GM12878 (cell line): ENCODE measurements around the gene RENBP. TPM values are rescaled to one million over a fixed set of nuclear protein-coding genes. Genes with fewer than 3 reads are reported as not detected.

Source experiments
- ATAC-seq: fragments of 200-7000 bp; cut with Tn5 transposase; 3 replicates; pipeline ENCODE4 v1.9.1; 2020; ENCODE audit warnings: mild to moderate bottlenecking, moderate library complexity
- BruUV-seq: library from RNA; stranded (reverse); fragments of 400-500 nt; replicated peaks from 2 replicates; lab custom pipeline; 2021; lab: Mats Ljungman, UMichigan
- CTCF ChIA-PET: fragments of 300-600 bp; sonication (Branson Sonifier 250); formaldehyde crosslinking; extraction: SDS; loops from one replicate; lab custom pipeline; 2021; ENCODE audit warnings: inconsistent platforms; lab: Yijun Ruan, JAX
- POLR2A ChIA-PET: fragments of 350-600 bp; formaldehyde crosslinking; extraction: SDS; loops from one replicate; lab custom pipeline; 2021; ENCODE audit warnings: inconsistent platforms; lab: Charles Lee
- RAD21 ChIA-PET: fragments of 300-600 bp; sonication (Branson Sonifier 250); formaldehyde crosslinking; loops from one replicate; lab custom pipeline; 2023; ENCODE audit warnings: antibody characterized with exemption; ENCODE audit not compliant: unreplicated experiment; lab: Charles Lee
- SMC1A ChIA-PET: fragments of 300-600 bp; sonication (Branson Sonifier 250); formaldehyde crosslinking; loops from one replicate; lab custom pipeline; 2023; ENCODE audit not compliant: unreplicated experiment, uncharacterized antibody; lab: Charles Lee
- DNase-seq: peaks from one replicate; pipeline ENCODE4 v3.0.0-alpha.2; 2011; ENCODE audit warnings: low read depth, low spot score
- FAIRE-seq: peaks from 3 replicates; lab custom pipeline; 2011; peaks lifted over from hg19 to GRCh38; lab: Jason Lieb, UNC
- H2AFZ ChIP-seq: 2 replicates; pipeline ENCODE4 v1.6.0; 2011; ENCODE audit warnings: low read depth, low read length, control low read depth; ENCODE audit not compliant: control insufficient read depth
- H3K27ac ChIP-seq: 2 replicates; pipeline ENCODE4 v1.5.1; 2011; ENCODE audit warnings: control low read depth; ENCODE audit not compliant: control insufficient read depth, insufficient read depth
- H3K27me3 ChIP-seq, 2 experiments: replicated peaks in 1 of 2; 2 replicates each; pipeline versions ENCODE4 v1.6.0 to v1.6.1; 2011; ENCODE audit warnings: low read length in 1 of 2; ENCODE audit not compliant: control insufficient read depth in 2 of 2, insufficient read depth in 2 of 2
- H3K36me3 ChIP-seq, 2 experiments: 2 replicates each; pipeline ENCODE4 v1.5.1; 2011; ENCODE audit warnings: low read length in 1 of 2; ENCODE audit not compliant: control insufficient read depth in 2 of 2, insufficient read depth in 2 of 2
- H3K4me1 ChIP-seq: 2 replicates; pipeline ENCODE4 v1.6.1; 2011; ENCODE audit warnings: mild to moderate bottlenecking, low read length, moderate library complexity, mixed read lengths; ENCODE audit not compliant: control insufficient read depth, insufficient read depth
- H3K4me2 ChIP-seq: 2 replicates; pipeline ENCODE4 v1.6.0; 2011; ENCODE audit warnings: control low read depth; ENCODE audit not compliant: control insufficient read depth, insufficient read depth
- H3K4me3 ChIP-seq: fragments of 200-600 bp; sonication (generic); 2 replicates; pipeline ENCODE4 v1.5.1; 2016
- H3K79me2 ChIP-seq: 2 replicates; pipeline ENCODE4 v1.6.0; 2011; ENCODE audit warnings: low read length; ENCODE audit not compliant: control insufficient read depth, insufficient read depth
- H3K9ac ChIP-seq: 2 replicates; pipeline ENCODE4 v1.8.0; 2011; ENCODE audit warnings: low read length, control low read depth, mixed read lengths; ENCODE audit not compliant: control insufficient read depth, insufficient read depth
- H3K9me3 ChIP-seq: replicated peaks from 3 replicates; pipeline ENCODE4 v1.5.1; 2011; ENCODE audit warnings: mild to moderate bottlenecking, low read length; ENCODE audit not compliant: control insufficient read depth, insufficient read depth
- H4K20me1 ChIP-seq: 2 replicates; pipeline ENCODE4 v1.6.0; 2011; ENCODE audit not compliant: control insufficient read depth, insufficient read depth
- CHD1 ChIP-seq: IDR thresholded peaks from 2 replicates; pipeline ENCODE4 v1.6.1; 2012; ENCODE audit warnings: low read depth, low read length, improper control_type of control experiment
- CHD4 ChIP-seq: fragments of 200-600 bp; sonication (generic); IDR thresholded peaks from 2 replicates; pipeline ENCODE4 v1.6.1; 2016; ENCODE audit warnings: mild to moderate bottlenecking
- EGR1 ChIP-seq, 2 experiments: IDR thresholded peaks; 1 replicate in 1 of 2; 2 replicates in 1 of 2; pipeline ENCODE4 v1.6.1; 2011 to 2012; ENCODE audit warnings: low read depth in 2 of 2, low read length in 2 of 2, borderline replicate concordance in 1 of 2, mild to moderate bottlenecking in 1 of 2, moderate library complexity in 1 of 2
- ELK1 ChIP-seq: IDR thresholded peaks from 2 replicates; pipeline ENCODE4 v1.6.1; 2012; ENCODE audit warnings: low read depth, low read length, improper control_type of control experiment
- ESRRA ChIP-seq: IDR thresholded peaks from 2 replicates; pipeline ENCODE4 v1.6.1; 2012; ENCODE audit warnings: mild to moderate bottlenecking, low read length, improper control_type of control experiment
- IRF3 ChIP-seq: fragments of 450-650 bp; IDR thresholded peaks from 2 replicates; pipeline ENCODE4 v1.6.1; 2014; ENCODE audit warnings: mild to moderate bottlenecking
- IRF5 ChIP-seq: fragments of 450-650 bp; IDR thresholded peaks from 2 replicates; pipeline ENCODE4 v1.6.1; 2017; ENCODE audit warnings: borderline replicate concordance
- PBX3 ChIP-seq: IDR thresholded peaks from 2 replicates; pipeline ENCODE4 v1.6.1; 2011; ENCODE audit warnings: mild to moderate bottlenecking, low read depth, low read length, moderate library complexity; ENCODE audit not compliant: insufficient replicate concordance
- SUZ12 ChIP-seq: fragments of 200-600 bp; sonication (generic); IDR thresholded peaks from one replicate; pipeline ENCODE4 v1.6.1; 2018; ENCODE audit warnings: antibody characterized with exemption, mild to moderate bottlenecking; ENCODE audit not compliant: unreplicated experiment
- TAF1 ChIP-seq: IDR thresholded peaks from 2 replicates; pipeline ENCODE4 v1.6.1; 2011; ENCODE audit warnings: mild to moderate bottlenecking, low read depth, low read length, borderline replicate concordance
- ZNF592 ChIP-seq: fragments of 450-650 bp; IDR thresholded peaks from 2 replicates; pipeline ENCODE4 v1.6.1; 2017; ENCODE audit warnings: mild to moderate bottlenecking, moderate library complexity
- whole genome bisulfite sequencing: methylation state at CpG from one replicate; pipeline ENCODE4 v1.1.6; 2016; ENCODE audit warnings: low lambda C conversion rate; ENCODE audit not compliant: insufficient replicate concordance, insufficient coverage; ENCODE audit errors: missing lambda C conversion rate; 5-methylcytosine and 5-hydroxymethylcytosine counted together
- in situ Hi-C: fragments of 300-500 bp; cut with MboI; formaldehyde crosslinking; loops from 9 replicates; pipeline ENCODE4 v1.14.3; 2018; ENCODE audit warnings: mixed read lengths
- intact Hi-C: fragments of 100-400 bp; cut with micrococcal nuclease; formaldehyde crosslinking; loops from one replicate; pipeline ENCODE4 v1.14.2; 2022; ENCODE audit not compliant: unreplicated experiment
- polyA plus RNA-seq, 11 experiments: library from polyadenylated mRNA; depleted of rRNA in 4 of 11; unstranded in 6 of 11; stranded (reverse) in 5 of 11; fragments of >200 nt; fragmentation: Nextera tagmentation in 4 of 11; fragmentation: Illumina TruSeq in 1 of 11; extraction: Ambion mirVana in 4 of 11; extraction: Trizol in 1 of 11; gene quantifications; 1 replicate in 1 of 11; 2 replicates in 10 of 11; pipeline versions ENCODE4 v1.2.1 to v1.2.3, GENCODE V29; 2011 to 2016; ENCODE audit warnings: inconsistent platforms in 2 of 11, missing spikeins in 2 of 11, low read depth in 1 of 11
- total RNA-seq, 4 experiments: library from RNA; depleted of rRNA in 3 of 4; stranded (reverse); fragments of >200 nt in 3 of 4; fragmentation: Illumina TruSeq in 1 of 4; extraction: Trizol in 1 of 4; gene quantifications; 2 replicates each; pipeline versions ENCODE4 v1.2.1 to v1.2.3, GENCODE V29; 2013 to 2021

RENBP gene
- total and polyA plus RNA-seq, 10 of the 15 experiments (the other 5 are each of a cell fraction or from before 2014, with no cell fraction given), result 0.36 to 4.9 (median 1.8) TPM; not detected in 3

GRCh38 chrX:153932220-153932915 lies 12.1 kb downstream of the RENBP start (continued):
- no peak for TF ChIP-seq EGR1 (IDR thresholded peaks at IDR 0.05; ENCODE audit: borderline replicate concordance in 1 of 2, low read depth in 2 of 2, low read length in 2 of 2)
- TF ChIP-seq PBX3, result no peak

- FAIRE-seq, result no peak
- H3K79me2 ChIP-seq, result peaks cover 18% of the 10 kb centered on the region
- no TSS peak for BruUV-seq
- ChIA-PET SMC1A (no interaction called here), POLR2A (no interaction called here), RAD21 (no interaction called here), CTCF (interaction anchor here (4.4 kb wide), 1 partner anchor 16 kb away, joined by 28 read pairs; no protein-coding TSS in a partner anchor)
- no peaks in the 10 kb centered on the region; the same call in 1 of the 2 replicates for H3K4me1 ChIP-seq
- 95% methylated on average over 13 of the region's 13 CpGs for WGBS
- H3K27me3 ChIP-seq, result no peaks in the 10 kb centered on the region
- no peaks in the 10 kb centered on the region; the same call in 2 of the 3 replicates for H3K9me3 ChIP-seq
- no peak overlapping the region for H3K27ac ChIP-seq
- H4K20me1 ChIP-seq, result no peaks in the 10 kb centered on the region
- no peak overlapping the region for H3K9ac ChIP-seq
- H3K4me3 ChIP-seq, result no peak overlapping the region
- H3K4me2 ChIP-seq, result no peak overlapping the region
- H2AFZ ChIP-seq, result no peak overlapping the region
- peaks cover 0 to 2% of the 10 kb centered on the region in 2 experiments; a peak in 3 of 4 replicates for H3K36me3 ChIP-seq
- ATAC-seq, result no peak
- no peak for DNase-seq
- in situ Hi-C loops (loop anchor here (5.0 kb wide), 1 partner anchor 441 kb away; the partner anchor contains the start of gene FLNA), intact Hi-C loops (no loop called here)
- no peak for TF ChIP-seq EGR1 (IDR thresholded peaks at IDR 0.05; ENCODE audit: borderline replicate concordance in 1 of 2, low read depth in 2 of 2, low read length in 2 of 2)
- no peak for TF ChIP-seq SUZ12
- TF ChIP-seq ELK1, result no peak
- TF ChIP-seq IRF3, result no peak
- TF ChIP-seq TAF1, result no peak
- no peak for TF ChIP-seq CHD1
- no peak for TF ChIP-seq ZNF592
- no peak for TF ChIP-seq CHD4
- TF ChIP-seq ESRRA, result no peak
- no peak for TF ChIP-seq IRF5
These were observed 12.7 kb downstream of the RENBP start for GRCh38 chrX:153931748-153932147.
